ENCODE results near the gene SERP2.

SERP2 gene

DNA sequence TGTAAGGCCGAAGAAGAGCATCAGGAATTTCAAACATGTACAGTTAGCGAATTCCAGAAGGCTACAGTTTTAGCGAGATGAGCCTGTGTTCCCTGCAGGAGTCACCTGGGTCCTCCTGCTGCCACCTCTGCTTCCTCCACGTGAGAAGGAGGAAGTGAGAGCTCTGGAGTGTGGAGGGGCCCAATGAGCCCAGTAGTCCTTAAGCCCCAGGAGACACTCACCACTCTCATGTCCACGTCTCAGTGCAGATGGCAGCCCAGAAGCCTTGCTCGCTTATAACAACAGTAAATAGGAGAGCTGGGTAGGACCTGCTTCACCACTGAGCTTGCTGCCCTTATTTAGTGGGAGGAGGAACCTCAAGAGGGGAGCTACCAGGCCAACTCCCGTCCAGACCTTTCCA lies 44.3 kb downstream of the SERP2 start:
- H3K4me3 ChIP-seq (ENCODE audit: low read depth, low read length), result no peak overlapping the region
- H3K9me3 ChIP-seq (ENCODE audit: control insufficient read depth, insufficient read depth, low read depth, low read length), result no peaks in the 10 kb centered on the region
- no peaks in the 10 kb centered on the region for H3K4me1 ChIP-seq (ENCODE audit: control insufficient read depth, insufficient read depth, low read length)
- POLR2A ChIA-PET, result interaction anchor here (0.8 kb wide), 1 partner anchor 17 kb away, joined by 5 read pairs; no protein-coding TSS in a partner anchor
- TF ChIP-seq ZNF660 (tag by site-specific recombination; IDR thresholded peaks at IDR 0.05), result no peak
- TF ChIP-seq, protein P1, sequence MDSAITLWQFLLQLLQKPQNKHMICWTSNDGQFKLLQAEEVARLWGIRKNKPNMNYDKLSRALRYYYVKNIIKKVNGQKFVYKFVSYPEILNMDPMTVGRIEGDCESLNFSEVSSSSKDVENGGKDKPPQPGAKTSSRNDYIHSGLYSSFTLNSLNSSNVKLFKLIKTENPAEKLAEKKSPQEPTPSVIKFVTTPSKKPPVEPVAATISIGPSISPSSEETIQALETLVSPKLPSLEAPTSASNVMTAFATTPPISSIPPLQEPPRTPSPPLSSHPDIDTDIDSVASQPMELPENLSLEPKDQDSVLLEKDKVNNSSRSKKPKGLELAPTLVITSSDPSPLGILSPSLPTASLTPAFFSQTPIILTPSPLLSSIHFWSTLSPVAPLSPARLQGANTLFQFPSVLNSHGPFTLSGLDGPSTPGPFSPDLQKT (IDR thresholded peaks at IDR 0.05; ENCODE audit: borderline replicate concordance, low read depth, low read length), result no peak
- no peak for TF ChIP-seq MEIS1 (CRISPR knock-in tag; IDR thresholded peaks at IDR 0.05; ENCODE audit: borderline replicate concordance)
- TF ChIP-seq ZNF48 (tag by site-specific recombination; IDR thresholded peaks at IDR 0.05), result no peak
- TF ChIP-seq, protein P2, sequence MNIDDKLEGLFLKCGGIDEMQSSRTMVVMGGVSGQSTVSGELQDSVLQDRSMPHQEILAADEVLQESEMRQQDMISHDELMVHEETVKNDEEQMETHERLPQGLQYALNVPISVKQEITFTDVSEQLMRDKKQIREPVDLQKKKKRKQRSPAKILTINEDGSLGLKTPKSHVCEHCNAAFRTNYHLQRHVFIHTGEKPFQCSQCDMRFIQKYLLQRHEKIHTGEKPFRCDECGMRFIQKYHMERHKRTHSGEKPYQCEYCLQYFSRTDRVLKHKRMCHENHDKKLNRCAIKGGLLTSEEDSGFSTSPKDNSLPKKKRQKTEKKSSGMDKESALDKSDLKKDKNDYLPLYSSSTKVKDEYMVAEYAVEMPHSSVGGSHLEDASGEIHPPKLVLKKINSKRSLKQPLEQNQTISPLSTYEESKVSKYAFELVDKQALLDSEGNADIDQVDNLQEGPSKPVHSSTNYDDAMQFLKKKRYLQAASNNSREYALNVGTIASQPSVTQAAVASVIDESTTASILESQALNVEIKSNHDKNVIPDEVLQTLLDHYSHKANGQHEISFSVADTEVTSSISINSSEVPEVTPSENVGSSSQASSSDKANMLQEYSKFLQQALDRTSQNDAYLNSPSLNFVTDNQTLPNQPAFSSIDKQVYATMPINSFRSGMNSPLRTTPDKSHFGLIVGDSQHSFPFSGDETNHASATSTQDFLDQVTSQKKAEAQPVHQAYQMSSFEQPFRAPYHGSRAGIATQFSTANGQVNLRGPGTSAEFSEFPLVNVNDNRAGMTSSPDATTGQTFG (tag by site-specific recombination; IDR thresholded peaks at IDR 0.05; ENCODE audit: borderline replicate concordance), result no peak
- no peak for TF ChIP-seq SP2 (tag by site-specific recombination; IDR thresholded peaks at IDR 0.05)
- TF ChIP-seq ZNF391 (tag by site-specific recombination; IDR thresholded peaks at IDR 0.05; ENCODE audit: borderline replicate concordance, low read depth), result no peak
- TF ChIP-seq, protein P3, sequence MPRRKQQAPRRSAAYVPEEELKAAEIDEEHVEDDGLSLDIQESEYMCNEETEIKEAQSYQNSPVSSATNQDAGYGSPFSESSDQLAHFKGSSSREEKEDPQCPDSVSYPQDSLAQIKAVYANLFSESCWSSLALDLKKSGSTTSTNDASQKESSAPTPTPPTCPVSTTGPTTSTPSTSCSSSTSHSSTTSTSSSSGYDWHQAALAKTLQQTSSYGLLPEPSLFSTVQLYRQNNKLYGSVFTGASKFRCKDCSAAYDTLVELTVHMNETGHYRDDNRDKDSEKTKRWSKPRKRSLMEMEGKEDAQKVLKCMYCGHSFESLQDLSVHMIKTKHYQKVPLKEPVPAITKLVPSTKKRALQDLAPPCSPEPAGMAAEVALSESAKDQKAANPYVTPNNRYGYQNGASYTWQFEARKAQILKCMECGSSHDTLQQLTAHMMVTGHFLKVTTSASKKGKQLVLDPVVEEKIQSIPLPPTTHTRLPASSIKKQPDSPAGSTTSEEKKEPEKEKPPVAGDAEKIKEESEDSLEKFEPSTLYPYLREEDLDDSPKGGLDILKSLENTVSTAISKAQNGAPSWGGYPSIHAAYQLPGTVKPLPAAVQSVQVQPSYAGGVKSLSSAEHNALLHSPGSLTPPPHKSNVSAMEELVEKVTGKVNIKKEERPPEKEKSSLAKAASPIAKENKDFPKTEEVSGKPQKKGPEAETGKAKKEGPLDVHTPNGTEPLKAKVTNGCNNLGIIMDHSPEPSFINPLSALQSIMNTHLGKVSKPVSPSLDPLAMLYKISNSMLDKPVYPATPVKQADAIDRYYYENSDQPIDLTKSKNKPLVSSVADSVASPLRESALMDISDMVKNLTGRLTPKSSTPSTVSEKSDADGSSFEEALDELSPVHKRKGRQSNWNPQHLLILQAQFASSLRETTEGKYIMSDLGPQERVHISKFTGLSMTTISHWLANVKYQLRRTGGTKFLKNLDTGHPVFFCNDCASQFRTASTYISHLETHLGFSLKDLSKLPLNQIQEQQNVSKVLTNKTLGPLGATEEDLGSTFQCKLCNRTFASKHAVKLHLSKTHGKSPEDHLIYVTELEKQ (tag by site-specific recombination; IDR thresholded peaks at IDR 0.05; ENCODE audit: borderline replicate concordance), result no peak
- no peak for TF ChIP-seq ZNF24 (tag by site-specific recombination; IDR thresholded peaks at IDR 0.05)
- no peak for TF ChIP-seq ZNF544 (tag by site-specific recombination; IDR thresholded peaks at IDR 0.05)
- no peak for TF ChIP-seq KLF7 (tag by site-specific recombination; IDR thresholded peaks at IDR 0.05; ENCODE audit: borderline replicate concordance)
- no peak for TF ChIP-seq ZNF658 (tag by site-specific recombination; IDR thresholded peaks at IDR 0.05)
- TF ChIP-seq BCL11A (tag by site-specific recombination; IDR thresholded peaks at IDR 0.05; ENCODE audit: low read depth), result no peak
- TF ChIP-seq, protein P4, sequence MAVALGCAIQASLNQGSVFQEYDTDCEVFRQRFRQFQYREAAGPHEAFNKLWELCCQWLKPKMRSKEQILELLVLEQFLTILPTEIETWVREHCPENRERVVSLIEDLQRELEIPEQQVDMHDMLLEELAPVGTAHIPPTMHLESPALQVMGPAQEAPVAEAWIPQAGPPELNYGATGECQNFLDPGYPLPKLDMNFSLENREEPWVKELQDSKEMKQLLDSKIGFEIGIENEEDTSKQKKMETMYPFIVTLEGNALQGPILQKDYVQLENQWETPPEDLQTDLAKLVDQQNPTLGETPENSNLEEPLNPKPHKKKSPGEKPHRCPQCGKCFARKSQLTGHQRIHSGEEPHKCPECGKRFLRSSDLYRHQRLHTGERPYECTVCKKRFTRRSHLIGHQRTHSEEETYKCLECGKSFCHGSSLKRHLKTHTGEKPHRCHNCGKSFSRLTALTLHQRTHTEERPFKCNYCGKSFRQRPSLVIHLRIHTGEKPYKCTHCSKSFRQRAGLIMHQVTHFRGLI (tag by site-specific recombination; IDR thresholded peaks at IDR 0.05), result no peak
- no peak for TF ChIP-seq ZNF266 (tag by site-specific recombination; IDR thresholded peaks at IDR 0.05; ENCODE audit: low read depth)
- TF ChIP-seq, protein P5, sequence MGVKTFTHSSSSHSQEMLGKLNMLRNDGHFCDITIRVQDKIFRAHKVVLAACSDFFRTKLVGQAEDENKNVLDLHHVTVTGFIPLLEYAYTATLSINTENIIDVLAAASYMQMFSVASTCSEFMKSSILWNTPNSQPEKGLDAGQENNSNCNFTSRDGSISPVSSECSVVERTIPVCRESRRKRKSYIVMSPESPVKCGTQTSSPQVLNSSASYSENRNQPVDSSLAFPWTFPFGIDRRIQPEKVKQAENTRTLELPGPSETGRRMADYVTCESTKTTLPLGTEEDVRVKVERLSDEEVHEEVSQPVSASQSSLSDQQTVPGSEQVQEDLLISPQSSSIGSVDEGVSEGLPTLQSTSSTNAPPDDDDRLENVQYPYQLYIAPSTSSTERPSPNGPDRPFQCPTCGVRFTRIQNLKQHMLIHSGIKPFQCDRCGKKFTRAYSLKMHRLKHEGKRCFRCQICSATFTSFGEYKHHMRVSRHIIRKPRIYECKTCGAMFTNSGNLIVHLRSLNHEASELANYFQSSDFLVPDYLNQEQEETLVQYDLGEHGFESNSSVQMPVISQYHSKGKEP (tag by site-specific recombination; IDR thresholded peaks at IDR 0.05), result no peak
- TF ChIP-seq ZNF654 (tag by site-specific recombination; IDR thresholded peaks at IDR 0.05; ENCODE audit: low read depth), result no peak
- TF ChIP-seq ZNF354C (tag by site-specific recombination; IDR thresholded peaks at IDR 0.05; ENCODE audit: borderline replicate concordance, low read depth), result no peak
- no peak for TF ChIP-seq ZNF664 (tag by site-specific recombination; IDR thresholded peaks at IDR 0.05)
- CTCF ChIA-PET, result no interaction called here
- H3K27ac ChIP-seq (ENCODE audit: extremely low read depth, low read depth, low read length), result no peak overlapping the region
- no peaks in the 10 kb centered on the region for H3K36me3 ChIP-seq (ENCODE audit: control insufficient read depth in 2 of 2, insufficient read depth in 1 of 2, low read length in 2 of 2)

Data from HEK293 (cell line).